GM12878 (cell line): ENCODE data around the gene STRIP2. TPM values are rescaled to one million over a fixed set of nuclear protein-coding genes. Genes with fewer than 3 reads are reported as not detected.

Experiments used
- ATAC-seq: fragments of 200-7000 bp; cut with Tn5 transposase; 3 replicates; pipeline ENCODE4 v1.9.1; 2020; ENCODE audit warnings: mild to moderate bottlenecking, moderate library complexity
- BruUV-seq: library from RNA; stranded (reverse); fragments of 400-500 nt; replicated peaks from 2 replicates; lab custom pipeline; 2021; lab: Mats Ljungman, UMichigan
- CTCF ChIA-PET: fragments of 300-600 bp; sonication (Branson Sonifier 250); formaldehyde crosslinking; extraction: SDS; loops from one replicate; lab custom pipeline; 2021; ENCODE audit warnings: inconsistent platforms; lab: Yijun Ruan, JAX
- POLR2A ChIA-PET: fragments of 350-600 bp; formaldehyde crosslinking; extraction: SDS; loops from one replicate; lab custom pipeline; 2021; ENCODE audit warnings: inconsistent platforms; lab: Charles Lee
- RAD21 ChIA-PET: fragments of 300-600 bp; sonication (Branson Sonifier 250); formaldehyde crosslinking; loops from one replicate; lab custom pipeline; 2023; ENCODE audit warnings: antibody characterized with exemption; ENCODE audit not compliant: unreplicated experiment; lab: Charles Lee
- SMC1A ChIA-PET: fragments of 300-600 bp; sonication (Branson Sonifier 250); formaldehyde crosslinking; loops from one replicate; lab custom pipeline; 2023; ENCODE audit not compliant: unreplicated experiment, uncharacterized antibody; lab: Charles Lee
- DNase-seq: peaks from one replicate; pipeline ENCODE4 v3.0.0-alpha.2; 2011; ENCODE audit warnings: low read depth, low spot score
- FAIRE-seq: peaks from 3 replicates; lab custom pipeline; 2011; peaks lifted over from hg19 to GRCh38; lab: Jason Lieb, UNC
- H2AFZ ChIP-seq: 2 replicates; pipeline ENCODE4 v1.6.0; 2011; ENCODE audit warnings: low read depth, low read length, control low read depth; ENCODE audit not compliant: control insufficient read depth
- H3K27ac ChIP-seq: 2 replicates; pipeline ENCODE4 v1.5.1; 2011; ENCODE audit warnings: control low read depth; ENCODE audit not compliant: control insufficient read depth, insufficient read depth
- H3K27me3 ChIP-seq, 2 experiments: replicated peaks in 1 of 2; 2 replicates each; pipeline versions ENCODE4 v1.6.0 to v1.6.1; 2011; ENCODE audit warnings: low read length in 1 of 2; ENCODE audit not compliant: control insufficient read depth in 2 of 2, insufficient read depth in 2 of 2
- H3K36me3 ChIP-seq, 2 experiments: 2 replicates each; pipeline ENCODE4 v1.5.1; 2011; ENCODE audit warnings: low read length in 1 of 2; ENCODE audit not compliant: control insufficient read depth in 2 of 2, insufficient read depth in 2 of 2
- H3K4me1 ChIP-seq: 2 replicates; pipeline ENCODE4 v1.6.1; 2011; ENCODE audit warnings: mild to moderate bottlenecking, low read length, moderate library complexity, mixed read lengths; ENCODE audit not compliant: control insufficient read depth, insufficient read depth
- H3K4me2 ChIP-seq: 2 replicates; pipeline ENCODE4 v1.6.0; 2011; ENCODE audit warnings: control low read depth; ENCODE audit not compliant: control insufficient read depth, insufficient read depth
- H3K4me3 ChIP-seq: fragments of 200-600 bp; sonication (generic); 2 replicates; pipeline ENCODE4 v1.5.1; 2016
- H3K79me2 ChIP-seq: 2 replicates; pipeline ENCODE4 v1.6.0; 2011; ENCODE audit warnings: low read length; ENCODE audit not compliant: control insufficient read depth, insufficient read depth
- H3K9ac ChIP-seq: 2 replicates; pipeline ENCODE4 v1.8.0; 2011; ENCODE audit warnings: low read length, control low read depth, mixed read lengths; ENCODE audit not compliant: control insufficient read depth, insufficient read depth
- H3K9me3 ChIP-seq: replicated peaks from 3 replicates; pipeline ENCODE4 v1.5.1; 2011; ENCODE audit warnings: mild to moderate bottlenecking, low read length; ENCODE audit not compliant: control insufficient read depth, insufficient read depth
- H4K20me1 ChIP-seq: 2 replicates; pipeline ENCODE4 v1.6.0; 2011; ENCODE audit not compliant: control insufficient read depth, insufficient read depth
- BMI1 ChIP-seq: fragments of 450-650 bp; IDR thresholded peaks from 2 replicates; pipeline ENCODE4 v1.6.1; 2016; ENCODE audit warnings: mild to moderate bottlenecking, moderate library complexity, borderline replicate concordance
- CEBPB ChIP-seq, 2 experiments: fragments of 150-350 bp in 1 of 2; IDR thresholded peaks; 2 replicates each; pipeline ENCODE4 v1.6.1; 2012 to 2014; ENCODE audit warnings: low read depth in 2 of 2, low read length in 2 of 2, borderline replicate concordance in 1 of 2, inconsistent platforms in 1 of 2
- HDAC2 ChIP-seq: fragments of 200-600 bp; sonication (generic); IDR thresholded peaks from 2 replicates; pipeline ENCODE4 v1.6.1; 2017
- HDGF ChIP-seq: fragments of 450-650 bp; IDR thresholded peaks from 2 replicates; pipeline ENCODE4 v1.6.1; 2016; ENCODE audit warnings: antibody characterized with exemption
- IKZF2 ChIP-seq, 2 experiments: fragments of 450-650 bp; IDR thresholded peaks; 2 replicates each; pipeline ENCODE4 v1.6.1; 2017; ENCODE audit warnings: mild to moderate bottlenecking in 2 of 2, moderate library complexity in 2 of 2
- NBN ChIP-seq: fragments of 450-650 bp; IDR thresholded peaks from 2 replicates; pipeline ENCODE4 v1.6.1; 2016
- NRF1 ChIP-seq: conservative IDR thresholded peaks from 2 replicates; pipeline ENCODE4 v1.6.1; 2011; ENCODE audit warnings: mild to moderate bottlenecking, low read depth, low read length, improper control_type of control experiment
- POLR2A ChIP-seq: IDR thresholded peaks from 2 replicates; pipeline ENCODE4 v1.6.1; 2011; ENCODE audit warnings: low read depth, mild to moderate bottlenecking, low read length
- RBBP5 ChIP-seq: fragments of 200-600 bp; sonication (generic); conservative IDR thresholded peaks from 2 replicates; pipeline ENCODE4 v1.6.1; 2016
- SPI1 ChIP-seq: IDR thresholded peaks from 2 replicates; pipeline ENCODE4 v1.6.1; 2011; ENCODE audit warnings: low read depth, mild to moderate bottlenecking, low read length, moderate library complexity, borderline replicate concordance; ENCODE audit not compliant: insufficient read depth
- ZNF592 ChIP-seq: fragments of 450-650 bp; IDR thresholded peaks from 2 replicates; pipeline ENCODE4 v1.6.1; 2017; ENCODE audit warnings: mild to moderate bottlenecking, moderate library complexity
- WGBS: methylation state at CpG from one replicate; pipeline ENCODE4 v1.1.6; 2016; ENCODE audit warnings: low lambda C conversion rate; ENCODE audit not compliant: insufficient replicate concordance, insufficient coverage; ENCODE audit errors: missing lambda C conversion rate; 5-methylcytosine and 5-hydroxymethylcytosine counted together
- in situ Hi-C: fragments of 300-500 bp; cut with MboI; formaldehyde crosslinking; loops from 9 replicates; pipeline ENCODE4 v1.14.3; 2018; ENCODE audit warnings: mixed read lengths
- intact Hi-C: fragments of 100-400 bp; cut with micrococcal nuclease; formaldehyde crosslinking; loops from one replicate; pipeline ENCODE4 v1.14.2; 2022; ENCODE audit not compliant: unreplicated experiment
- polyA plus RNA-seq, 11 experiments: library from polyadenylated mRNA; depleted of rRNA in 4 of 11; unstranded in 6 of 11; stranded (reverse) in 5 of 11; fragments of >200 nt; fragmentation: Nextera tagmentation in 4 of 11; fragmentation: Illumina TruSeq in 1 of 11; extraction: Ambion mirVana in 4 of 11; extraction: Trizol in 1 of 11; gene quantifications; 1 replicate in 1 of 11; 2 replicates in 10 of 11; pipeline versions ENCODE4 v1.2.1 to v1.2.3, GENCODE V29; 2011 to 2016; ENCODE audit warnings: inconsistent platforms in 2 of 11, missing spikeins in 2 of 11, low read depth in 1 of 11
- total RNA-seq, 4 experiments: library from RNA; depleted of rRNA in 3 of 4; stranded (reverse); fragments of >200 nt in 3 of 4; fragmentation: Illumina TruSeq in 1 of 4; extraction: Trizol in 1 of 4; gene quantifications; 2 replicates each; pipeline versions ENCODE4 v1.2.1 to v1.2.3, GENCODE V29; 2013 to 2021

STRIP2 gene
- total and polyA plus RNA-seq, 10 of the 15 experiments (the other 5 are each of a cell fraction or from before 2014, with no cell fraction given) = 0.48 to 5.8 (median 1.8) TPM

- no peak for TF ChIP-seq SPI1
- no peak for TF ChIP-seq ZNF592
These were observed 3.0 kb downstream of the STRIP2 start (continued) for GRCh38 chr7:129437190-129437589.

GRCh38 chr7:129438281-129438838 lies 4.1 kb downstream of the STRIP2 start:
- ChIA-PET RAD21 (interaction anchor here (1.3 to 2.5 kb wide), 4 partner anchors 50 to 276 kb away, joined by 3 to 12 read pairs (median 4); no protein-coding TSS in a partner anchor), SMC1A (interaction anchor here (1.5 to 1.8 kb wide), 2 partner anchors 33 to 70 kb away, joined by 6 to 7 read pairs; no protein-coding TSS in a partner anchor), POLR2A (no interaction called here), CTCF (interaction anchor here (1.1 to 2.7 kb wide), 2 partner anchors 62 to 71 kb away, joined by 7 to 13 read pairs; no protein-coding TSS in a partner anchor)
- Histone ChIP-seq H3K4me1 (no peaks in the 10 kb centered on the region), H3K9me3 (no peaks in the 10 kb centered on the region), H4K20me1 (no peaks in the 10 kb centered on the region), H3K4me3 (no peak overlapping the region), H2AFZ (no peak overlapping the region), H3K36me3 (no peaks in the 10 kb centered on the region), H3K27ac (no peak overlapping the region), H3K4me2 (no peak overlapping the region), H3K27me3 (no peaks in the 10 kb centered on the region), H3K79me2 (no peaks in the 10 kb centered on the region), H3K9ac (no peak overlapping the region)
- BruUV-seq = no TSS peak
- in situ Hi-C loops (no loop called here), intact Hi-C loops (no loop called here)
- ATAC-seq (no peak), FAIRE-seq (no peak), DNase-seq (no peak)
- WGBS = 93% methylated on average over 6 of the region's 6 CpGs
- TF ChIP-seq CEBPB (IDR thresholded peaks at IDR 0.05; ENCODE audit: borderline replicate concordance in 1 of 2, low read depth in 2 of 2, low read length in 2 of 2) (no peak), NBN (no peak), HDAC2 (no peak), HDGF (no peak), NRF1 (no peak), BMI1 (no peak), RBBP5 (no peak), IKZF2 (IDR thresholded peaks at IDR 0.05) (no peak), POLR2A (no peak)
